Occipital lobe (tissue), 2 donors: Measurements from ENCODE around the gene TUBAL3. TPM values are rescaled to one million over a fixed set of nuclear protein-coding genes. Genes with fewer than 3 reads are reported as not detected.
"Not testable (repeated sequence)": the region's sequence is repeated elsewhere in the genome, so short reads cannot be mapped to it uniquely, and the experiment has no call there.

ENCODE experiments used
- DNase-seq: peaks from one replicate; lab custom pipeline; 2025; lab: John Stamatoyannopoulos, UW
- total RNA-seq: library from RNA; depleted of rRNA; stranded (reverse); fragments of >200 nt; gene quantifications from one replicate; pipeline ENCODE4 v1.2.3, GENCODE V29; 2014

Gene TUBAL3
- total RNA-seq, 1 donor from 2014 or later = not detected

DNA sequence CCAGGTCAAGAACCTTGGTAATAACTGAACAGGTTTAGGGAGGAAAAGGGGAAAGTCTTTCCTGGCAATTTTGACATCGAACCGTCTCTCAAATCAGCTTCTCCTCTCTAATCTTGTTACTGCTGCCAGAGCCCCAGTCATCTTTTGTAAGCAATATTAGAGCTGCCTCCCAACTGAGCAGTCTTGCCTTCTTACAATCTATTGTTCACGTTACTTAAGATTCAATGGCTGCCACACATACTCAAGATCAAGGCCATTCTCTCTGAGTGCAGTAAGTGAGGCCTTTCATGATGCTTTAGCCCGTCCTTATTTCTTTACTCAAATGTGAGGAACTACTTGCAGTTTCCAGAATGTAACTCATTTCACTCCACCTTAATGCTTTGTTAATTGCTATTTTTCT lies 20.1 kb upstream of the TUBAL3 start:
- no peak for DNase-seq

DNA sequence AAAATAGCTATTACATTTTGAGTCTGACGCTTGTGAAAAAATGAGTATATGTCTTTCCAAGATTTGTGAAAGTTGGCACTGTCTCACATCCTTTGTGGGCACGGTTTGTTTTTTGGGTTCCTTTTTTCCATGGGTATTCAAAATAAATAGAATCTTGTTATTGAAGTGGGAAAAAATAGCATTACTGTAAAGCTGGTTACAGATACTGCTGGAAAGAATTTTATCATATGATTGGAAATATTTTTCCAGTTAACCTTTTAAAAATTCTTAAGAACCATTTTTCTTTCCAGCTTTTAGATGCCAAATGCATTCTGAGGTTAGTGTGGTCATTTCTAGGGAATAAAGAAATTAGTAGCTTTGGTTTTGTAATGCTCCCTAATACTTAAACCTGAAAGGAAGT lies 19.1 kb upstream of the TUBAL3 start:
- DNase-seq = no peak

- DNase-seq = no peak
These were observed 15.0 kb upstream of the TUBAL3 start for GRCh38 chr10:5419466-5420094.

GRCh38 chr10:5418584-5418983 lies 14.0 kb upstream of the TUBAL3 start:
- DNase-seq = no peak

GRCh38 chr10:5416981-5417380 lies 12.4 kb upstream of the TUBAL3 start:
- DNase-seq = no peak

- DNase-seq = peak; percentile 24
These were observed 8.6 kb upstream of the TUBAL3 start for GRCh38 chr10:5413012-5413938.

DNA sequence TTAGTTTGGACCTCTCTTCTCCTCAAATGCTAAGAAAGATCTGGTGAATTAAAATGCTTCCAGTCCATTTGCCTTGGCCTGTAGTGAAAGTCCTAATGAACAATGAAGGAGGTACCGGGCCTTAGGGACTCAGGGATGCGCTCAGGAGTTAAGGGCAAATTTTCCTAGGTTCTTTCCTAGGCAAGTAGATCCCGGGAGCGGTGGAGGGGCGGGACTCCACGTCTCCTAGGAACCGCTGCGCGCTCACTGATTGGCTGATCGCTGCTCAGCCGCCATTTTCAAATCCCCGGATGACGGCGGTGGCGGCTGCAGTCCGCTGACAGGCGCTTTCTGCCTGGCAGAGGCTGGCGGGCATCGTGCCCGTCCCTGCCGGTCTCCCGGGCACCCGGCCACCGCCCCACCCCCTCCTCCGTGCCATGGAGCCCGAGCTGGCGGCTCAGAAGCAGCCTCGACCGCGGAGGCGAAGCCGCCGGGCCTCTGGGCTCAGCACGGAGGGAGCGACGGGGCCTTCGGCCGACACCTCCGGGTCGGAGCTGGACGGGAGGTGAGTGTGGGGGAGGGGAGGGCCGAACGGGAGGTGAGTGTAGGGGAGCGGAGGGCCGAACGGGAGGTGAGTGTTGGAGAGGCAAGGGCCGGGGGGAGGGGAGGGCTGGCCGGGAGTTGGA lies 7.8 kb upstream of the TUBAL3 start, which contains the start of gene NET1:
Gene NET1, plus strand, starts transcription at position 281 of the 665 bp plus-strand sequence. Its CDS starts 136 bp downstream, at position 417.
- peak; percentile 91 for DNase-seq

- DNase-seq = no peak
These were observed 7.3 kb upstream of the TUBAL3 start for GRCh38 chr10:5411941-5412276.

DNA sequence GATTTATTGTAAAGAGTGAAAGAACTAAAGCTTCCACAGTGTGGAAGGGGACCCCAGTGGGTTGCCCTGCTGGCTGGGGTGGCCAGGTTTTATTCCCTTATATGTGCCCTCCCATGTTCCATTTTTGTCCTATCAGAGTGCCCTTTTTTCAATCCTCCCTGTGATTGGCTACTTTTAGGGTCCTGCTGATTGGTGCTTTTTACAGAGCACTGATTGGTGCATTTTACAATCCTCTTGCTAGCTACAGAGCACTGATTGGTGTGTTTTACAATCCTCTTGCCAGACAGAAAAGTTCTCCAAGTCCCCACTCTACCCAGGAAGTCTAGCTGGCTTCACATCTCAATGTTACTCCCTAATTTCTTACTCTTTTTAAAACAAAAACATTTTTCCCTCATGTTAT lies 6.2 kb upstream of the TUBAL3 start:
- not testable (repeated sequence) for DNase-seq

GRCh38 chr10:5406918-5407317 lies 2.3 kb upstream of the TUBAL3 start:
- DNase-seq = no peak

- DNase-seq = no peak
These were observed 1.8 kb downstream of the TUBAL3 start for GRCh38 chr10:5402798-5403197.

- DNase-seq = no peak
These were observed 4.0 kb downstream of the TUBAL3 start for GRCh38 chr10:5400468-5401240.

DNA sequence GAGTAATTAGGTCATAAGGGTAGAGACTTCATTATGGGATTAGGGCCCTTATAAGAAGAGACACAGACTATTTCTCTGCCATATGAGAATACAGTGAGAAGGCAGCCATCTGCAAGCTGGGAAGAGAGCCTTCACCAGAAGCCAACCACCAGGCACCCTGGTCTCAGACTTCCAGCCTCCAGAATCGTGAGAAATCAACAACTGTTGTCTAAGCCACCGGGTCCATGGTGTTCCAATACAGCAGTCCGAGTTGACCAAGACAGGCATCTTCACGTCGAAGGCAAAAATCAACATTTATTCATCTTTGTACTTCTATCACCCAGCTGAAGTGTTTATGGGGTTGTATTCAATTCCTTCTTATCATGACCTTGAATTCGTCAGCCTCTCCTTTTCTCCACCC lies 5.3 kb downstream of the TUBAL3 start:
- DNase-seq = no peak

DNA sequence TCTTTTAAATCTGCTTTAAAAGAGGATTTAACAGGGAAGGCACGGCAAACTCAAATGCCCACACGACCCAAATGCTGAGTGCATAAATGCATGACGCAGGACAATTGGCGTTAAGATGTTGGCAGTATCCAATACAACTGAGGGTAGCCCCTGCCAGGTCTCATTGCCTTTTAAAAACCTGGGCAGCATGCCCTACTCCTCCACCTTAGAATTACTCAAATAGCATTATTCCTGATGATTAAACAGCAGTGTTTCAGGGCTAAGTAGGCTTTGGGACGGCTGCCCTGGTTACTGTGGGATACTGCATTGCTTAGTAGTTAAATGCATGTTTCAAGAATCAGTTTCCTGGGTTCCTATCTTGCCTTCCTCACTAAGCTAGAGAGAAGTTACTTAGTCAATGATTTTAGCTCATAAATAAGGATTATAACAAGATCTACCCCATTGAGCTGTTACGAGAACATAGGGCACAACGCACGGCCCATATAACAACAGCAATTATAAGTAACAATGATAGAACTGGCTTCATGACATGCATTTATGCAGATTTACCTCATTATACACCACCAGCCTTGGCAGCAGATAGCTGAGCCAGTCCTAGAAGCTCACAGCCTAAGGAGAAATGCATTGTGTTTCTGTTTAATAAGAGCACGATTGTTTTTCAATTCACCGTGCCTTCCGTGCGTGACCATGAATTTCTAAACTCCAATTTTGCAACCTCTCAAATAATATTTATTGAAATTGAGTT lies 7.9 kb downstream of the TUBAL3 start:
- peak; percentile 9 for DNase-seq

- no peak for DNase-seq
These were observed 9.5 kb downstream of the TUBAL3 start for GRCh38 chr10:5395168-5395567.

GRCh38 chr10:5393529-5393928 lies 11.1 kb downstream of the TUBAL3 start:
- no peak for DNase-seq

GRCh38 chr10:5391790-5392189 lies 12.8 kb downstream of the TUBAL3 start:
- DNase-seq = no peak

DNA sequence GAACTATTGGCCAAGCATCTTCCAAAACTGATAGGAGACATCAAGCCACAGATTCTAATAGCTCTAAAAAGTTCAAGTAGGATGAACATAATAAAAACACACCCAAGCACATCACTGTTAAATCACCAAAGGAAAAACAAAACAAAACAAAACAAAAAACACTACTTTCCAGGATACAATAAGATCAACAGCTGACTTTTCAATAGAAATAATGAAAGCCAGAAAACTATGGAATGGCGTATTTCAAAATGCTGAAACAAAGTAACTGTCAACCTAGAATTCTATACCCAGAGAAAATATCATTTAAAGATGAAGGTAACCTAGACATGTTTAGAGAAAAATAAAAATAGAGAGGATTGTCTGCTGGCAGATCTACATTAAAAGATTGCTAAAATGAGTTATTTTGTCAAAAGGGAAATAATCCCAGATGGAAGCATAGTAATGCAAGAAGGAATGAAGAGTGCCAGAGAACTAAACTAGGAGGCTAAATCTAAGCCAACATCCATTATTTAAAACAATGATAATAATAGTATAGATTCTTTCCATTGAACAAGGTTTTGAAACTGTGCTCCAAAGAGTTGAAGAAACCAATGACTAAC lies 13.9 kb downstream of the TUBAL3 start:
- DNase-seq = no peak

DNA sequence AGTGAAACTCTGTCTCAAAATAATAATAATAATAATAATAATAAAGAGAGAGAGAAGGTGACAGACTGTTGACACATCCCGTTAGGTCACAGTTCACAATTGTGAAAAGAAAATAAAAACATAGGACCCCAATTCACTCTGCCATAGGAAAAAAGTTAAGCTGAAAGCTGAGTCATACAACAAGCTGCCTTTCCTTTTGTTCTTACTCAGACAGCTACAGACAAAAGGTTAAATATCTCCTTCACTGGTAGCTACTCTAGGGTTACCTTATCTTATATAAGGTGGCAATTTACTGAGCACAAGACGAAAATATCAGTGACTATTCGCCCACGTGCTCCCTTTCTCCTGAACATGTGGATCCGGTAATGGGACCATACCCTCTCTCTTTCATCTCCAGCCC lies 17.5 kb downstream of the TUBAL3 start:
- no peak for DNase-seq

- no peak for DNase-seq
These were observed 19.4 kb downstream of the TUBAL3 start for GRCh38 chr10:5385224-5385623.
